Thymus (tissue), 11 donors: ENCODE data around the gene DYDC1. TPM values are rescaled to one million over a fixed set of nuclear protein-coding genes. Genes with fewer than 3 reads are reported as not detected.

Experiments
- DNase-seq, 9 donors: peaks; one replicate each; pipeline ENCODE4 v3.0.0-alpha.2; 2013; ENCODE audit warnings: low spot score in 9 of 9, low read depth in 6 of 9, missing footprints in 1 of 9
- H3K27ac ChIP-seq, 2 donors: one replicate each; pipeline ENCODE4 v1.5.1; 2013; ENCODE audit warnings: control low read depth in 1 of 2, low read depth in 1 of 2, low read length in 1 of 2, mild to moderate bottlenecking in 1 of 2, moderate library complexity in 1 of 2
- H3K27me3 ChIP-seq, 2 donors: one replicate each; pipeline ENCODE4 v1.5.1; 2013; ENCODE audit warnings: low read length in 1 of 2; ENCODE audit not compliant: control insufficient read depth in 2 of 2, insufficient read depth in 1 of 2
- H3K36me3 ChIP-seq, 2 donors: one replicate each; pipeline ENCODE4 v1.5.1; 2013; ENCODE audit warnings: low read length in 1 of 2, mild to moderate bottlenecking in 1 of 2, moderate library complexity in 1 of 2; ENCODE audit not compliant: control insufficient read depth in 2 of 2, insufficient read depth in 2 of 2
- H3K4me1 ChIP-seq, 2 donors: one replicate each; pipeline ENCODE4 v1.5.1; 2013; ENCODE audit warnings: low read length in 2 of 2; ENCODE audit not compliant: control insufficient read depth in 2 of 2, insufficient read depth in 2 of 2
- H3K4me3 ChIP-seq, 2 donors: one replicate each; pipeline ENCODE4 v1.5.1; 2013; ENCODE audit warnings: low read length in 2 of 2, control low read depth in 1 of 2, mild to moderate bottlenecking in 1 of 2
- H3K9me3 ChIP-seq, 2 donors: one replicate each; pipeline ENCODE4 v1.5.1; 2013; ENCODE audit warnings: low read length in 1 of 2, mild to moderate bottlenecking in 1 of 2; ENCODE audit not compliant: control insufficient read depth in 2 of 2, insufficient read depth in 1 of 2
- WGBS: extraction: QIAGEN DNeasy Blood & Tissue Kit; methylation state at CpG from one replicate; pipeline ENCODE4 v1.1.7; 2013; 5-methylcytosine and 5-hydroxymethylcytosine counted together
- polyA plus RNA-seq: library from polyadenylated mRNA; stranded (reverse); fragments of 200-250 nt; gene quantifications from one replicate; pipeline ENCODE4 v1.2.3, GENCODE V29; 2013
- total RNA-seq: library from RNA; stranded (reverse); fragments of 120-200 nt; gene quantifications from one replicate; pipeline ENCODE4 v1.2.4, GENCODE V29; 2013
- donor health status: healthy.

The DYDC1 gene
- total and polyA plus RNA-seq, 2 donors, result 0.09 TPM; not detected in 1

DNA sequence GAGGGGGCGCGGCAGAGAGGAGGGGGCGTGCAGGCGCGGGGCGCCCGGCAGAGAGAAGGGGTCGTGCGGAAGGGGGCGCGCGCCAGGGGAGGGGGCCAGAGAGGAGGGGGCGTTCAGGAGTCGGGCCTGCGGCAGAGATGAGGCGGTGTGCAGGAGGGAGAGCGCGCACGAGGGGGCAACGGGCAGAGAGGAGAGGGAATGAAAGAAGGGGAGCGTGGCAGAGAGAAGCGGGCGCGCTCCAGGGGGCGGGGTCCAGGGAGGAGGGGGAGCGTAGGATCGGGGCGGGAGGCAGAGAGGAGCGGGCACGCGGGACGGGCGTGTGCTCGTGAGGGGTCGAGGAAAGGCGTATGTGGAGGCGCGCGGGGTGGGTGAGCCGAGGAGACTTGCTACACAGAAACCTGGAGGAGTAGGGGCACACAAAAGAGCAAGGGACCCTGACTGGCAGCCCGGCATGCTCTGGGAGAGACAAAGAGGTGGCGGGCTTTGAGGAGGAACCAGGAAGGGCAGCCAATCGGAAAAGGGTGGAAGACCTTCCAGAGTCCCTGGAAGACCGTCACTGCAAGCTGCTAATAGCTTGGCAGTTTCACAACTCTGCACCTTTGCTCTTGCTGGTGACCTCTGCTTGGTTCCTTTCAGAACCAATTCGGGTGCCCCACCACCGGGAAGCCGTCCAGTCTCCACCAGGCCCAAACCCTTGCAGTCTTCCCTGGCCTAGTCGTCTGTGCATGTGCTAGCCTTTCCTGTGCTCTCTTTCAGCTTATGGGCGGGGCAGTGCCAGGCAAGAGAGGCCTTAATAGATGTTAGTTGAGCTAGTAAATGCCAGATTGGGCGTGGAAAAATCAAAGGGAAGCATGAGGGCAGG lies 665 bp upstream of the DYDC1 start:
- 13% methylated on average over 49 of the region's 50 CpGs for WGBS
- Histone ChIP-seq H3K27me3 (peaks cover 0 to 15% of the 10 kb centered on the region in 2 donors), H3K27ac (no peak overlapping the region), H3K9me3 (peaks cover 0 to 4% of the 10 kb centered on the region in 2 donors), H3K4me1 (peaks cover 14 to 19% of the 10 kb centered on the region in 2 donors), H3K36me3 (no peaks in the 10 kb centered on the region), H3K4me3 (peak overlapping the region; percentile 40 to 52)
- peak in 4 of 9 donors; percentile 27 to 60 (median 44) for DNase-seq

GRCh38 chr10:80351220-80351619 lies 5.3 kb downstream of the DYDC1 start:
- H3K4me1 ChIP-seq, result peaks cover 4 to 18% of the 10 kb centered on the region in 2 donors
- no peaks in the 10 kb centered on the region for H3K9me3 ChIP-seq
- H3K4me3 ChIP-seq, result no peak overlapping the region
- H3K36me3 ChIP-seq, result no peaks in the 10 kb centered on the region
- peak overlapping the region in 1 of 2 donors; percentile 84 for H3K27ac ChIP-seq
- WGBS, result 98% methylated on average over 3 of the region's 3 CpGs
- peaks cover 0 to 2% of the 10 kb centered on the region in 2 donors for H3K27me3 ChIP-seq
- DNase-seq, result no peak

GRCh38 chr10:80350251-80350650 lies 6.3 kb downstream of the DYDC1 start:
- Histone ChIP-seq H3K27me3 (no peaks in the 10 kb centered on the region), H3K36me3 (no peaks in the 10 kb centered on the region), H3K4me1 (peaks cover 3 to 14% of the 10 kb centered on the region in 2 donors), H3K27ac (peak overlapping the region in 1 of 2 donors; percentile 84), H3K9me3 (no peaks in the 10 kb centered on the region), H3K4me3 (no peak overlapping the region)
- WGBS, result 68% methylated on average over 3 of the region's 3 CpGs
- DNase-seq, result peak in 4 of 9 donors; percentile 16 to 62 (median 30)

DNA sequence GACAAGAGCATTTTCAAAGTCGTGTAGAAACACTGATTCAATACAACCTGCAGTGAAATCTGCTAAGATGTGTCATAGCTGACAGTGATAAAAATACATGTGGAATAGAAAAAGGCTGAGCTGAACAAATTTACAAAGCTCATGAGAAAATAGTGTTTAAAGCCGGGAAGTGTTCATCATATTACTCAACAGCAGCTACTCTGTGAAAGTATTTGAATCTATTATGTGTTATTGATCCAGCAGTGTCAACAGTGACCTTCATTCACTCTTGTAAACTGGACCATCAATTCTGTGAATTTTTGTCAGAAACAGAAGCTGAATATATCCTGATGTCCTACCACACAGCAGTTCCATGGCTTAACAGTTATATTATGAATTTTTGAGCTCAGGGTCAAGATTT lies 11.6 kb downstream of the DYDC1 start:
- WGBS, result 94% methylated on average over 2 of the region's 2 CpGs
- no peak overlapping the region for H3K4me3 ChIP-seq
- DNase-seq, result no peak
- H3K27ac ChIP-seq, result no peak overlapping the region
- peaks cover 0 to 2% of the 10 kb centered on the region in 2 donors for H3K4me1 ChIP-seq
- no peaks in the 10 kb centered on the region for H3K9me3 ChIP-seq
- no peaks in the 10 kb centered on the region for H3K27me3 ChIP-seq
- no peaks in the 10 kb centered on the region for H3K36me3 ChIP-seq

DNA sequence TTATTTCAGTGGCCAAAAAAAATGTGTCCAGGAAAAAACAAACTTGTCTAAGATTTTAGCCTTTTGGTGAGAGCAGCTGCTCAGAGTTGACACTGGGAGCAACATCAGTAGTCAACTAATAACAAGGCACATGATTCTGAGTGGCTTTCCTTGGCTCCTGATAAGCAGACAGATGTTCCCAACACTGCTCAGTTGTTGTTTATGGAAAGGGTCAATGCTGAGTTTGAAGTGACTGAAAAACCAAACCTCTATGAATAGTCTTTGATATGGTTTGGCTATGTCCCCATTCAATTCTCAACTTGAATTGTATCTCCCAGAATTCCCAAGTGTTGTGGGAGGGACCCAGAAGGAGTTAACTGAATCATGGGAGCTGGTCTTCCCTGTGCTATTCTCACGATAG lies 12.3 kb downstream of the DYDC1 start:
- no peaks in the 10 kb centered on the region for H3K9me3 ChIP-seq
- H3K36me3 ChIP-seq, result no peaks in the 10 kb centered on the region
- DNase-seq, result no peak
- WGBS, result 96% methylated on average over 1 of the region's 1 CpG
- no peak overlapping the region for H3K27ac ChIP-seq
- no peaks in the 10 kb centered on the region for H3K4me1 ChIP-seq
- H3K4me3 ChIP-seq, result no peak overlapping the region
- H3K27me3 ChIP-seq, result no peaks in the 10 kb centered on the region

GRCh38 chr10:80333983-80334382 lies 22.6 kb downstream of the DYDC1 start:
- Histone ChIP-seq H3K9me3 (no peaks in the 10 kb centered on the region), H3K27me3 (no peaks in the 10 kb centered on the region), H3K4me3 (no peak overlapping the region), H3K4me1 (no peaks in the 10 kb centered on the region), H3K27ac (no peak overlapping the region), H3K36me3 (no peaks in the 10 kb centered on the region)
- DNase-seq, result no peak
- WGBS, result 100% methylated on average over 1 of the region's 1 CpG

GRCh38 chr10:80324891-80325364 lies 31.6 kb downstream of the DYDC1 start:
- Histone ChIP-seq H3K27ac (no peak overlapping the region), H3K36me3 (no peaks in the 10 kb centered on the region), H3K27me3 (no peaks in the 10 kb centered on the region), H3K4me1 (peaks cover 6 to 12% of the 10 kb centered on the region in 2 donors), H3K4me3 (no peak overlapping the region), H3K9me3 (no peaks in the 10 kb centered on the region)
- DNase-seq, result no peak
- WGBS, result 94% methylated on average over 6 of the region's 6 CpGs

DNA sequence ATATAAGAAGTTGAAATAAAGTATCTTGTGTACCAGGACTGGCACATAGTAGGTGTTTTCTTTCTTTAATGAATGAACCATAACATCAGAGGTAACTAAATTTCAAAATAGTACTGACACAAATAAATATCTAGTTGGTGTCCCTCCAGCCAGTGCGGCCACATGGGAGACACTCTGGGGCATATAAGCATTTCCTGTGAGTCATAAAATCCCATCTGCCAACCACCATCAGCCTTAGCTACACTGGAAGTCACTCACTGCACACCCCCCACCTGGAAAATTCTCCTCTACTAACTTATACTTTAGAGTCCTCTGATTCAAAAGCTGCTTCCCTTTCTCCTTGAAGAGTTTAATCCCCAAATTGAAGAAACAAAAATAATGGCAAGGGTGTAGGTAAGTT lies 32.5 kb downstream of the DYDC1 start:
- Histone ChIP-seq H3K4me1 (peaks cover 6 to 12% of the 10 kb centered on the region in 2 donors), H3K36me3 (no peaks in the 10 kb centered on the region), H3K27ac (no peak overlapping the region), H3K27me3 (no peaks in the 10 kb centered on the region), H3K9me3 (no peaks in the 10 kb centered on the region), H3K4me3 (no peak overlapping the region)
- 89% methylated on average over 1 of the region's 1 CpG for WGBS
- no peak for DNase-seq

DNA sequence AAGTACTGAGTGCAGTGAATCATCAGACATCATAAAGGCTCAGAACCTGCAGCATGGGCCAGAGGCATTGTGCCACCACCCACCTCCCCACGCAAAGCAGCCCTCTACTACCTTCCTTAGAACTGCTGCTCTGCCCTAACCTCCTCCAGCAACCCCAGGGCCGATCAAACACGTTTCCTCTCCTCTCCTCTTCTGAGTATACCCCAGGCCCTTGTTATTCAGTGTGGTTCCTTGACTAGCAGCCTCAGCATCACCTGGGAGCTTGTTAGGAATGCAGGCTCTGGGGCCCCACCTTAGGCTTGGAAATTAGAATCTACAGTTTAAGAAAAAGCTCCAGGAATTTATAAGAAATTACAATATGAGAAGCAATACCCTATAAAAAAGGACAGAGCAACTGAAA lies 33.2 kb downstream of the DYDC1 start:
- H3K36me3 ChIP-seq, result no peaks in the 10 kb centered on the region
- H3K4me3 ChIP-seq, result no peak overlapping the region
- WGBS, result 87% methylated on average over 3 of the region's 3 CpGs
- DNase-seq, result peak in 3 of 9 donors; percentile 9 to 17 (median 15)
- no peaks in the 10 kb centered on the region for H3K27me3 ChIP-seq
- peak overlapping the region in 1 of 2 donors; percentile 28 for H3K27ac ChIP-seq
- H3K9me3 ChIP-seq, result no peaks in the 10 kb centered on the region
- H3K4me1 ChIP-seq, result peaks cover 6 to 12% of the 10 kb centered on the region in 2 donors
